ENCODE data around the gene LRP11.
"Not testable (repeated sequence)": the region's sequence is repeated elsewhere in the genome, so short reads cannot be mapped to it uniquely, and the experiment has no call there.

The LRP11 gene

DNA sequence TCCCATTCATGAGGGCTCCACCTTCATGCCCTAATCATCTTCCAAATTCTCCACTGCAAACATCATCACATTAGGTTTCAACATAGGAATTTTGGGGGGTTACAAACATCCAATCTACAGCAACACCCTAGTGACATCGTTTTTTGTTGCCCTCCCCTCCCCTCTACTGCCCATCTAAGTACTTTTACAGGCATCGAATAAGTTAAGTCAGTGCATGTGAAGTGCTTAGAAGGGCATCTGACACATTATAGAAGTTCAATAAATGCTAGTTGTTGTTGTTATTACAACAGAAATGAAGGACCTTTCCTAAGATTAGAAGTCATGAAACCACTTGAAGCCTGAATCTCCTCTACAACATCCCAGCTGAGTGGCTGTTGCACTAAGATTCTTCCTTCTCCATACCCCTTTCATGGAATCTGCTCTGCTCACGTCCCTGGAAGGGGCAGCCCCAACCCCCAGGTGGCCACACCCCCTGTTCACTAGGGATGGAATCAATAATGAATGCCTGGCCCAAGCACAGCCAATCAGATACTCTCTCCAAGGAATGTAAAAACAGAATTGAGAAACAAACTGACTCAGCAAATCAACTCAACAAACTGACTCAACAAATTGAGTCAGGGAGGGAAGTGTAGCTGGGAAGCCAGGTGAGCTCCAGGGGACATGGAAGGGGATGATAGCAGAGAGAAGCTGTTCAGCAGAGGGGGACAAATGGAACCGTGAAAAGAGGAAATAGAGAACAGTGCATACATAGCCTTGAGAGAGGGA, 3.9 kb upstream of the LRP11 start:
- DNase-seq = no peak

- peak; percentile 84 for DNase-seq
Measured at GRCh38 chr6:149864578-149865535, 698 bp upstream of the LRP11 start.

DNA sequence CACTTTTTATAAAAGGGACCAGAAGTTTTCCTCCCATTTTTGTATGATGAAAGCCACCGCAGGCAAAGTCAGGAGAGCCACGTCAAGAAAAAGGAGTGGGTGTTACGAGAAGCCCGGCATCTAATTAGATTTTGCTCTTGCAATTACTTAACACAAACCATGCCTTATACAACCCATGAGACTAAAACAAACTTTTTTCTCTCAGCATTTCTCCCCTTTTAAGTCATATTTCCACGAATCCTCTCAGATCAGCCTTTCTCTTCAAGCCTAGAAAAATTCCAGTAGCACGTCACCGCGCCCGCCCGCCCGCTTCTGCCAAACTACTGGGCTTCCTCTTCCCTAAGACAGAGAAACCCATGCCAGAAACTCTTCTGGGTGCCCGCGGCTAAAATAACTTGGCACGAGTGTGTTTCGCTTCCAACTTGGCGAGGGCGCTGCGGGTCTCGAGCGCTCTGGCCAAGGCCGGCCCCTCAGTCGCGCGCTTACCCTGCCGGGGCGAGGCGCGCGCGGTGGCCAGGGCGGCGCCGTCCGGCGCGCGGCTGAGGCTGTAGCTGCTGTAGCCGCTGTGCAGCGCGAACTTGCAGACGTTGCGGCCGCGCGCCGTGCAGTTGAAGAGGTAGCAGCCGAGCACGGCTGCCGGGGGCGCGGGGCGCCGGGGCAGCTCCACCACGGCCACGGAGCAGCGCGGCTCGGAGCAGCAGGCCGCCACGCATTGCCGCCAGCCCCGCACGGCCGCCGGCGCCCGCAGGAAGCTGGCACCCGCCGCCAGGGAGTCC, 1.0 kb downstream of the LRP11 start:
- DNase-seq = peak; percentile 10

DNA sequence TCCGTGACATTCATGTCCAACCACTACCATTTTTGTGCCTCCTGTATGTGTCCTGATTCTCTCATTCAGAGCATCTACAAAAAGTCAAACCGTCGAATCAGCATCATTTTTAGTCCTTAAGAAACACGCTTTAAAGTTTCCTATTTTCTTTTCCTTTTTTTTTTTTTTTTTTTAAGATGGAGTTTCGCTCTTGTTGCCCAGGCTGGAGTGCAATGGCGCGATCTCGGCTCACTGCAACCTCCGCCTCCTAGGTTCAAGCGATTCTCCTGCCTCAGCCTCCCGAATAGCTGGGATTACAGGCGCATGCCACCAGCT, 1.8 kb downstream of the LRP11 start:
- DNase-seq = not testable (repeated sequence)

DNA sequence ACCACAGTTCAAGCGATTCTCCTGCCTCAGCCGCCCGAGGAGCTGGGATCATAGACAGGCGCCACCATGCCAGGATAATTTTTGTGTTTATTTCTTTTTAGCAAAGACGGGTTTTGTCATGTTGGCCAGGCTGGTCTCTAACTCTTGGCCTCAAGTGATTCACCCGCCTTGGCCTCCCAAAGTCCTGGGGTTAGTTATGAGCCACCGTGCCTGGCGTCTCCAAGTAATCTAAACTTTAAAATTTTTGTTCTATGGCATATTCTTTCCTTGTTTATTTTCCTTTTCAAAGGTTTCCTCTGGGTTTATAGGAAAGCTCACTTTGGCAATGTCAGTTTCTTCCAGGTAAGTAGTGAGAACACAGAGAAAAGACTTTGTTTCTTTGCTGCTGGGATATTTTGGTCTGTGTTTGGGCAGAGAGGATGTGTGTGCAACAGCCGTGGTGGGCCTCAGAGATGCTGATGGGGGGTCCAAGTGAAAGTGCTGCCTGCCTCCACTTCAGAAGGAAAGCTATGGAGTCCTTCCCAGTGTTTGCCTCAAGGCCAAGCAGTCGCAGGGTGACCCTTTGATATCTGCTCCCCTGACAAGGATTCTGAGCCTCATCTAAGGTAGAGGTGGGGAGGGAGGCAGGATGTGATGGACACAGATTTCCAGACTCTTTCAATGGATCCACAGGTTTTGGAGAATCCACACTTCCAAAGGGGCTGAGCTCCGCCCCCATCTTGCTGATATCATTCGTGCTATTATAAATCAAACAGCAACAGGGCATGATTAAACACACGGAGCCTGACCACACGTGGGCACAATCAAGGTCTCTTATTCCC, 2.3 kb downstream of the LRP11 start:
- no peak for DNase-seq

DNA sequence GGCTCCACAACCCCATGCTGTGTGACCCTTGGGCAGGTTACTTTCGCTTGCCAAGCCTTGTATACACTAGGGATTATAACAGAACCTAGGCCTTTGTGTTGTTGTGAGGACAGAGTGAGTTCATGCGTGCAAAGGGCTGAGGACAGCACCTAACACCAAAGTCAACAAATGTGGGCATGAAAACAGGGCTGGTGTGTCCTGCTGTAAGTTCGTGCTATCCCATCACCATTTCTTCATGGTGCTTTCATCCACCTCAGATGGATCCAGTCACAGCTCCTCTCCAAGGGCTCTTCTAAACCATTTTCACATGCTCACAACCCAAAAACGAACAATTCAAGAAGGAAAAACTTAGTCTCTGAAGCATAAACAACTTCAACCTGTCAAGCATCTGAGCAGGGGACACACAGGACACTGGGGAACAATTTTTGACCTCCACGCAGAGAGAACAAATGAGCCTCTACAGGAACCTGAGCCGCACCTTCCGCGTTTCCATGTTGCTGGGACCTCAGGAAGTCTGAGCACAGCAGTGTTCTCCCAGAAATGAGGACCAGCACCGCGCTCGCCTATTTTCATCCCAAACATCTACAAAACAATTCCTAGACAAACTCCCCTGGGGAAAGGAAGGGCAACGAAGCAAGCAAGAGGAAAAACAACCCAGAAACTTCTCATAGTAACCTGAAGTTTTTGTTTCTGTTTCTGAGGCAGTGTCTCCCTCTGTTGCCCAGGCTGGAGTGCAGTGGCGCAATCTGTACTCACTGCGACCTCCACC, 3.1 kb downstream of the LRP11 start:
- no peak for DNase-seq

- no peak for DNase-seq
Measured at GRCh38 chr6:149860513-149860833, 3.7 kb downstream of the LRP11 start.

DNA sequence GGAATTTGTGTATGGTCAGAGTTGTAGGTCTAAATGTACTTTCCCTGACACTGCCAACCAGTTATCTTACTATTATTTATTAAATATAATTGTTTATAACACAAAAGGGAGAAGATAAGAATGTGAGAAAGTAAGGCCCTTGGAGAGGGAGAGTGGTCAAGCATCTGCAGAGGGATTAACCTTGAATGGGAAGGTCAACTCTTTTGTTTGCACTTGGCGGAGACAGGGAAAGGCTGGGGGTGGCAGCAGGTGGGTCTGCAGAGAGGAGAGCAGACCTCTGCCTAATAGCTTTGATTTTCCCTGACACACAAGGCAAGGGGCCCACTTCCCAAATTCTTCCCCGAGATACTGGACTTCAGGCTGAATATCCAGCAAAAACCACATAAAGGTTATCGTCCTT, 4.2 kb downstream of the LRP11 start:
- no peak for DNase-seq

DNA sequence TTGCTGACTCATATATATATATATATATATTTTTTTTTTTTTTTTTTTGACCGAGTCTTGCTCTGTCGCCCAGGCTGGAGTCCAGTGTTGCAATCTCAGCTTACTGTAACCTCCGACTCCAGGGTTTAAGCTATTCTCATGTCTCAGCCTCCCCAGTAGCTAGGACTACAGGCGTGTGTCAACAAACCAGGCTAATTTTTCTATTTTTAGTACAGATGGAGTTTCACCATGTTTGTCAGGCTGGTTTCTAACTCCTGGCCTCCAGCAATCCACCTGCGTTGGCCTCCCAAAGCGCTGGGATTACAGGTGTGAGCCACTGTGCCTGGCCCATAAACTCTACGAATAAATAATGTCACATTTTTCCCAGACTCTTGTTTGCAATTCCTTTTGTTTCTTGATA, 4.8 kb downstream of the LRP11 start:
- DNase-seq = no peak

DNA sequence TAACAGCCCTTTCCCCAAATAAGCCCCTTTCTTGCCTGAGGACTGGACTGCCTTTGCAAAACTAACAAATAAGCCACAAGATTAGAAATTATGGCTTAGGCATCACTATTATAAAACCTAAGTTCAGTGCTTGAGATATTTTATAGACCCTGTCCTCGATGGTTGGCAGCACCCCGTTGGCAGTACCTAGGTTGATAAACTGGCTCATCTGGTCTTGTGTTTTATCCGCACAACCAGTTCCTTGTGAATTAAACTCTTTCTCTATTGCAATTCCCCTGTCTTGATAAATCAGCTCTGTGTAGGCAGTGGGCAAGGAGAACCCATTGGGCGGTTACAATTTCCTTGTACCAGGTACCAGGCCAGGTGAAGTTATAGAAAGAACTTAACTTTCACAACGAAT, 6.6 kb downstream of the LRP11 start:
- no peak for DNase-seq

DNA sequence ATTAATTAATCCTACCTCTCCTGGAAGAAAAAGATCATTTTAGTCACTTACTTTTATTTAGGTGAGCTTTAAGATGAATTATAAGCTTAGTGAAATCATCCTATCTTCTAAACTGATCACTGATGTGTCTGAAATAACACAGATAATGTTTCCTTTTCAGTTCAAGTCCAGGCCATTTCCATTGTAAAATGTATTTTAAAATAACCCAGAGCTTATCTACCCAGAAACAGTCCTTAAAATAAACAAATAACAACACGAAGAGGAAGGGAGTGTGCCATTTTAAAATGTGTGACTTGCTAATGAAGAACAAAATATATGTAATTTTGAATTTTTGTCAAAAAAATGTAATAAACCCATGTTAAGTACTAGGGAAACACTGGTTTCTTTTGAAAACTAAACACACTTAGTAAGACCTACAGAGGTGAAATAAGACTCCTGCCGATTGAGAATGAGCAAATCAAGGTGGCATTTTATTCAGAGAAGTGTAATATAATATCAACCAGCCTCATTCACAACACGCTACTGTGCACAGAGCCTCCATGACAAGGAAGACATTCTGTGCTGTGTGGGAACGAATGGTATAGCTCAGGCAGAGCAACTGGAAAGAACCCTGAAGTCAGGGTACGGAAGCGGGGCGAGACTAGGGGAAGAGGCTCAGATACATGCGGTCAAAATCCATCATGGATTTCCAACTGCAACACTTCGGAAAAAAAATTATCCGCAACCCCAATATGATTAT, 7.7 kb downstream of the LRP11 start:
- no peak for DNase-seq

DNA sequence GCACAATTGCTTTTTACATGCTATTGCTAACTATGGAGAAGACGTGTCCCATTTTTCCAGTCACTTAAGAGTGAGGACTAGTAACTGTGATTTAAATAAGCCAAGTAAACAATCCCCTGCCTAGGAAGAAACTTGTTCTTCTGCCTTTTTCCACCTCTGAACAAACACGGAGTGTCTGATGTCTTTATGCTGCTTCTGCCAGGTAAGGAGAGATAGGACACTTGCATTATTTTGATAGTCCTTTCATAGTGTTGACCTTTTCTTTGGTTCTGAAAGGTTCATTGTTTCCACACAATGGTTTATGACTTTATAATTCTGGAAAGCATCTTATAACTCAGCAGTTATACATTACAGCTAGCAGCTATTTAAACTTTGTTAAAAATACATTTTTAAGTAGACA, 8.4 kb downstream of the LRP11 start:
- no peak for DNase-seq

DNA sequence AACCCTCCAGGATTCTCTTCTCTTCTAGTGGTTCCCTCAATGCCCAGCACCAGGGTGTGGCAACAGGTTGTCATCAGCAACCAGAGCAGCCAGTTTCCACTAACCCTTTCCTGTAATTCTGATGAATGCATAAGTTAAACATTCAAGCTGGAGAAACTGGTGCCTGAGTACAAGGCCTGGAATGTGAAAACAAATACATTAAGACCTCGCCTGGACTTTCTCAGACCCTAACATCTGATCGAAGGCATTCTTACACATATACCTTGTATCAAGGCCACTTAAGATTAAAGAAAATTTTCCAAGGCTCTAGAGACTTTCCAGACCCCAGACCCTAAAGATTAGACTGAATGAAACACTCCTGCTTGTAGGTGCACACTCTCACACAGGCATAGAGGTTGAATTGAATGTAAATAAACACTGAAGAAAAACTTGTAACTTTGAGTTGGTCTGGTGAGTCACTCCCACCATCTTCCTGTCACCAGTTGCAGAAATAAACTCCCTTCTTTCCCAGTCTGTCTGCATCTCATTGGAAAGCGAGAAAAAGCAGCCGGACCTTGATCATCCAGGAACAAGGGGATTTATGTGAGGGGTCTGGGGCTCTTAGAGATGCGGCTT, 9.0 kb downstream of the LRP11 start:
- no peak for DNase-seq

DNA sequence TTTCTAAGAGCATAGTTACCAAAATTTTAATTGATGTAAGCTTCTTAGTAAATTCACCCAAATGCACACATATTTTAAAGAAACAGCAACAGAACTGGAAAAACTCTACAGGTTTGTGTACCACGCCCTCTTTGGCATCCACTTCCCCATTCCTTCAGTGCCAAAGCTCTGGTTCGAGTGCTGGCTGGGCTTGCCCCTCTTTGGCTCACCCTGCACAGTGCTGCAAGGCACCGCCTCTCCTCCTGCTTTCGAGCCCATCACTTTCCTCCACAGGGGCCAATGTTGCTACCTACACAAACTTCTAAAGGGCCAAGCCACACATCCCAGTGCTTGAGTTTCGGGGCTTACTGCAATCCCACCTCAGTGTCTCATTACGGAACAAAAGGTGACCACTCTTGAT, 9.6 kb downstream of the LRP11 start:
- DNase-seq = no peak

GRCh38 chr6:149854017-149854416, 10.1 kb downstream of the LRP11 start:
- not testable (repeated sequence) for DNase-seq

GRCh38 chr6:149852881-149853280, 11.3 kb downstream of the LRP11 start:
- DNase-seq = no peak

- no peak for DNase-seq
Measured at GRCh38 chr6:149852180-149852579, 12.0 kb downstream of the LRP11 start.

GRCh38 chr6:149851461-149852110, 12.6 kb downstream of the LRP11 start:
- DNase-seq = no peak

DNA sequence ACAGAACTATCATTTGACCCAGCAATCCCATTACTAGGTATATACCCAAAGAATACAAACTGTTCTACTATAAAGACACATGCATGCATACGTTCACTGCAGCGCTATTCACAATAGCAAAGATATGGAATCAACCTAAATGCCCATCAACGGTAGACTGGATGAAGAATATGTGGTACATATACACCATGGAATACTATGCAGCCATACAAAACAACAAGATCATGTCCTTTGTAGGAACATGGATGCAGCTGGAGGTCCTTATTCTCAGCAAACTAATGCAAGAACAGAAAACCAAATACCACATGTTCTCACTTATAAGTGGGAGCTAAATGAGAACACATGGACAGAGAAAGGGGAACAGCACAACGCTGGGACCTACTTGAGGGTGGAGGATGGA, 15.8 kb downstream of the LRP11 start:
- DNase-seq = not testable (repeated sequence)

DNA sequence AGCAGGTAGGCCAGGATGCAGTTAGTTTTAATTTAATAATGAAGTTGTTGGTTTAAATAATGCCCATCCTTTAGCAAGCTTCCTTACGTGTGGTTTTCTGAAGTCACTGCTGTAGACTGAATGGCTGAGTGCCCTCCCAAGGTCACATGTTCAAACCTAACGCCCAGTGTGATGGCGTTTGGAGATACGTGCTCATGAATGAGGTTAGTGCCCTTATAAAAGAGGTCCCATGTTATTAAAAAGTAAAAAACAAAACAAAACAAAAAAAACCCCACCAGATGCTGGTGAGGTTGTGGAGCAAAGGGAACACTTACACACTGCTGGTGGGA, 16.3 kb downstream of the LRP11 start:
- no peak for DNase-seq

Measured in NCI-H1694 treated with DMSO at 0.1 percent for 48 hours (cell line).